ENCODE data around the gene PACSIN1.

The PACSIN1 gene

DNA sequence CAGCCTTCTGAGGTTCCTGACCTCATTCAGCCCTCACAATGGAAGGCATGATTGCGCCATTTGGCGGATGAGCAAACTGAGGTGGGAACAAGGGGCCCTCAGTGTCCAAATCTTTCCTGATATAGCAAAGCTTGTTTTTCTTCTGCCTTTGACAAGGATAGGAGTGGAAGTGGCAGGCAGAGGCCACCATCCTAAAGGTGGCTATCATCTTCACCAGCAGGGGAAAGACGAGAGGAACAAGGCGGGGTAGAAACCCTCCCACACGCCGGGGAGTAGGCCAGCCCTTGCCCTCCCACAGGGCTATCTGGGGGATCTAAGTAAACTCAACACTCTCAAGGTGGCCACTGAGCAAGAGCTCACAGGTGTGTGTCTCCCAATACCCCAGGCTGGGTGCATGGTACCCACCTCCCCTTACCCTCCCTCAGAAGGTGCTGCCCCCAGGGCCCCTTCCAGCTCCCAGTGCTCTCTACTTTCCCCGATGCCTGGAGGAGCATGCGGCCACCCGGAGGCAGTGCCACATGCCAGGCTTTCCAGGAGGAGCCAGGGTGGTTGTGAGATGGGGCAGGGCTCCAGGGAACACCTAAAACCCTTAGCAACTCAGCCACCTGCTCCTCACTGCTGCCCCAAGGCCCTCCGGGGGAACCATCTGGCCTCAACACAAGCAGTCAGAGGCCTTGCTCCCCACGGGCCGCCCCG is 79.0 kb downstream of the PACSIN1 start:
- DNase-seq (ENCODE audit: low spot score) = no peak

DNA sequence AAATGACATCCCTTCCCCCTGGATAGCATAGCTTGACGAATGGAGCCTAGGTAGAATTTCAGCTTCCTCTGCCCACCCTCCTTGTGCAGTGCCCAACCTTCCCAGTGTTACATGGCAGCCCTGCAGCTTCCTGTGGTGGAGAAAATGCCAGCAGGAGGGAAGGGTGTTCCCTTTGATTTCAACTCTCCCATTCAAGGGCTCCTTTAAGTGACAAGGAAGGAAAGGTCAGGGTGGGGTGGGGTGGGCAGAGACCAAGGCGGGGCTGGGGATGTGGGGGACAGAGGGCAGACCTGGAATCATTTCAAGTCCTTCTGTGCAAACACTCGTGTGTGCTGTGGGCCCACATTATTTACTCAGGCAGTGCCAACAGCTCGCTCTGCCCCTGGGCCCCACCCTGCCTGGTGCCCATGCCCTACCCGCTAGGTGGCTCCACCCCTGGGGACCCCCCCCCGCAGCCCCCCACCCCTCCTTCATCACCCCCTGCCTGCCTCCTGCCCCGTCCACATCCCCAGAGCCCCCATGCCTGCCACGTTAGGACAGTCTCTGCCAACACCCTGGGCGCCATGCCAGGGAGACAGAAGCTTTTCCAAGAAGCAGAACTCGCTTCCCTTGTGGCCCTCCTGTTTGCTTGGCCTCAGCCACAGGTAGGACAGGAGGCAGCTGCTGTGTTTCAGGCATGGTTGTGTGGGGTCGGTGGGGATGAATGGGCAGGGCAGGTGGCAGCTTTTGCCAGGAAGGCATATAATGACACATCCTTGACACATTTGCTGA is 80.9 kb downstream of the PACSIN1 start:
- no peak for DNase-seq (ENCODE audit: low spot score)

DNA sequence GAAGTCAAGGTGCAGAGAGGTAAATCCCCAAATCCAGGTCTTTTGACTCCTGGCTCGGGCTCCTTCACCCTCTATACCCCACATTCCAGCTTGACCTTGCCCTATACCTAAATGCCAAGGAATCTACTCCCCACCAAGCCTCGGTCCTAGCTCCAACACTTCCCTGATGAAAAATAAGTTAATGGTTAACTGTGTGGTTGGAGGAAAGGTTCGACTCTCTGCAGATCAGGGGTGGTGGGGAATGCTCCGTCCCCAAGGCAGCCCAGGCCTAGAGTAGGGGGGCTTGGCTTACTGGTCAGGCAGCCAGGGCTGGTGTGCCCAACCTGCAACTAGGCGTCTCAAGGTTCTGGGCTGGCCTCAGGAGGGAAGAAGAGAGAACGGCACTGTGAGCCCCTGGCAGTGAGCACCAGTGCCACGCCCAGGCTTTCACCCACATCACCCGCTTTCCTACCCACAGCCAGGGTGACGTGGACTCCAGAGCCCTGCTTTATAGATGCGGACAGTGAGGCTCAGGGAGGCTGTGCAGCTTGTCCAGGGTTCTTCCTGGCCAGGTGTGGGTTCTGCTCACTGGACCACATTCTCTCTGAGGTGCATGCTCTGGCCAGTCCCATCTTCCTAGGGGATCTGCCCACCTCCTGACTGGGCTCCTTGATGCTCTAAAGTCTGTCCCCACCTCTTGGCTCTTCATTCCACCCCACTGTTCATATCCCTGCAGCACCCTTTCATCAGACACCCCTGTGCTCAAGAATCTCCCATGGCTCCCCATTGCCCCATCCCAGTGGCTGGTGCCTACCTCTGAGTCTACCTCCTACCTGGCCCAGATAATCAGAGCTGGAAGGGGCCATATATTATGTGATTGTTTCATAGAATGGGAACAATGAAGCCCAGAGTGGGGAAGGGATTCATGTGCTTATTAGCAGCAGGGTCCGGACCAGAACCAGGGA is 82.1 kb downstream of the PACSIN1 start:
- DNase-seq (ENCODE audit: low spot score) = no peak

DNA sequence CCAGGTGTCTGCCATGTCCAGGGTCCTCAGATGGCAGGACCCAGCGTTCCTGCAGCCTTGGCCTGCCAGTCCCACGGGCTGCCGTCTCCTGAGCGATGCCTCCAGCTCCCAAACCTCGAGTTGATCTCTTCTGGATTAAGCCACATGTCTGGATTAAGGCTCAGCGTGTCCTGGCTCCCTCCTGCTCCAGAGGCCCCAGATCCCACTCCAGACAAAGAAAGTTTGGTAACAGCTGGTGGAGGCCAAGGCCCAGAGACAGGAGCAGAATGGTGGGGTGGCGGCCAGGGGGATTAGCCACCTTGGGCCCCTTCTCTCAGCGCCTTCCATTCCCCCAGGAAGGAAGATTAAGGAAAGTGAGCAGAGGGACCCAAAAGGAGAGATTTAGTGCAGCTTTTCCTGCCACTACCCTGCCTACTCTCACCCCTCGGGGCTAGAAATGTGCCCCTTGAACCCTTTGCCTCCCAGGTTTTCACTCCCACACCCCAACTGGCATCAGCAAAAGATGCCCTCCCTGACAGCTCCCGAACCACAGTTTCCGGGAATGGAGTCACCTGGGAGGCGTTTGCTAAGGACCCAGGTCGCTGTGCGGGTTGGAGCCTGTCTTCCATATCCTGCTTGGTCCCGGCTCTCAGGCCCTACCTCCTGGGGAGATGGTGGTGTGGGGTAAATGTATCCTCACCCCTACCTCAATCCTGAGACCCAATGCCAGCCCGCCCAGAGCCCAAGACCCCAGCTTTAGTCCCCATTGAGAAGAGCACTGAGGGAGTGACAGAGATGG is 83.3 kb downstream of the PACSIN1 start:
- DNase-seq (ENCODE audit: low spot score) = no peak

DNA sequence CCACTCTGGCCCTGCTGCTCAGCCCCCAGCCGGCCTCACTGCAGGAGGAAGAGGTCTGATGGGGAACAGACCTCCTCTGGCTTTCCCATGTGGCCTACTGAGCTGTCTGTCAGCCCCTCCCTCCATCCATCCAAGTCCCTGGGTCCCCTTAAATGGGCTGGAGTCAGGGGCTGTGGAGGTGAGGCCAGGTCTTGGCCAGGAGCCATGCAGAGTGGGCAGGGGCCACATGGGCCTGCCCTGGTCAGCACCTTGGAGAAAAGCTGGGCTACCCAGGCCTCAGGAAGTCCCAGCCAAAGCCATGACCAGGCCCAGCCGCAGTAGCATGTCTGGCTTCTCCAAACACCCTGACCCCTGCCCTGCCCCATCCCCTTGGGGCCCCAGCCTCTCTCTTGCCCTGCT is 83.9 kb downstream of the PACSIN1 start:
- DNase-seq (ENCODE audit: low spot score) = no peak

GRCh38 chr6:34551720-34552119 is 85.8 kb downstream of the PACSIN1 start:
- no peak for DNase-seq (ENCODE audit: low spot score)

- DNase-seq (ENCODE audit: low spot score) = no peak
Observed at GRCh38 chr6:34552620-34553019, 86.7 kb downstream of the PACSIN1 start.

GRCh38 chr6:34553146-34553545 is 87.3 kb downstream of the PACSIN1 start:
- no peak for DNase-seq (ENCODE audit: low spot score)

DNA sequence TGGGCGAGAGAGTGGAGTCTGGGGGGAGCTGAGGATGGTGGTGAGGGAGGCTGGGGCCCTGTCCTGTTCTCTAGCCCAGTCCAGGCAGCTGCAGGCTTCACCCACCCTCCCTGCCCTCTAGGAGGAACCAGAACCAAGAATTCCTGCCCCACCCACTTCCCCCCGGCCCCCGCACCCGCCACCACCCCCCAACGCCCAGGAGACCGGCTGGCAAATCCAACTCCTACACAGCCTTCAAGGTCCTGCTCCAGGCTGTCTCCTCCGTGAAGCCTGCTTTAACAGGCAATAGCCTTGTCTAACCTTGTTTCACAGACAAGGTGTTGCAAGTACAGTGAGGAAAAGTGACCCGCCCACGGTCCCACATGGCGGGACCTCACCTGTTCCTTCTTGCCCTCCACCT is 87.9 kb downstream of the PACSIN1 start:
- no peak for DNase-seq (ENCODE audit: low spot score)

- DNase-seq (ENCODE audit: low spot score) = no peak
Observed at GRCh38 chr6:34554291-34555006, 88.6 kb downstream of the PACSIN1 start.

- DNase-seq (ENCODE audit: low spot score) = no peak
Observed at GRCh38 chr6:34555007-34555322, 89.1 kb downstream of the PACSIN1 start.

GRCh38 chr6:34555328-34555727 is 89.5 kb downstream of the PACSIN1 start:
- no peak for DNase-seq (ENCODE audit: low spot score)

- DNase-seq (ENCODE audit: low spot score) = no peak
Observed at GRCh38 chr6:34556031-34556471, 90.2 kb downstream of the PACSIN1 start, which contains the start of gene SPDEF. TSS of gene SPDEF (minus strand) at chr6:34556329. CDS start at chr6:34544455, 11,874 bp downstream.

DNA sequence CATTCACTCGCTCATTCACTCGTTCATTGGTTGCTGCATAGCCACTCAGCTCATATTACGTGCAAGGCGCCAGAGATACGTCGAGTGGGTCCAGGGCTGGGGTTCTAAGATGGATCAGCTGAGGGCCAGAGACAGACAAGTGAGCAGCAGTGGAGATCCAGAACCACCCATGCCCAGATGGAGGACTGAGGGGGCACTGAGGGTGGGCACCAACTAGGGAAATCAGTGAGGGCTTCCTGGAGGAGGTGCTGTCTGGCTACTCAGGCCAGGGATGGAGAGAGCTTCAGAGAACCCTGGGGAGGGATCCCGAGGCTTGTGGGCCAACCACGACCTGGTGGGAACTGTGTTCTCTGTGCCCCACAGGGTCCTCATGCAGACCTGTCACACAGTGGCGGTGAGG is 90.6 kb downstream of the PACSIN1 start:
- no peak for DNase-seq (ENCODE audit: low spot score)

DNA sequence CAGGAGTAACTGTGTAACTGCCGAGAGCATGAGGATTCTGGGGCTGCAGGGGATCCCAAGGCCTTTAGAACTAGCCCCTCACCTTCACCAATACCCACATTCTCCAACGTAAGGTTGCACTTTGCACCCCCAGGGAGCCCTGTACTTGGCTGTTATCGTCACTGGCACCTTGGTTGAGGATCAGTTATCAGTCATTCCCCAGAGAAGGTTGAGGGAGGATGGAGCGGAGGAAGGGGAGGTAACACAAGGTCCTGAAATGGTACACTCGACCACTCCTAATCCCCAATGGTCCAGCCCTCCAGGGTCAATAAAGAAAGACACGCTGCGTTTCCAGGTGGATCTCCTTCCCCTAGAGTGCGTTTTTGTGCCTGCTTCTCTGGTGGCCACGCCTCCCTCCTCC is 91.4 kb downstream of the PACSIN1 start:
- no peak for DNase-seq (ENCODE audit: low spot score)

DNA sequence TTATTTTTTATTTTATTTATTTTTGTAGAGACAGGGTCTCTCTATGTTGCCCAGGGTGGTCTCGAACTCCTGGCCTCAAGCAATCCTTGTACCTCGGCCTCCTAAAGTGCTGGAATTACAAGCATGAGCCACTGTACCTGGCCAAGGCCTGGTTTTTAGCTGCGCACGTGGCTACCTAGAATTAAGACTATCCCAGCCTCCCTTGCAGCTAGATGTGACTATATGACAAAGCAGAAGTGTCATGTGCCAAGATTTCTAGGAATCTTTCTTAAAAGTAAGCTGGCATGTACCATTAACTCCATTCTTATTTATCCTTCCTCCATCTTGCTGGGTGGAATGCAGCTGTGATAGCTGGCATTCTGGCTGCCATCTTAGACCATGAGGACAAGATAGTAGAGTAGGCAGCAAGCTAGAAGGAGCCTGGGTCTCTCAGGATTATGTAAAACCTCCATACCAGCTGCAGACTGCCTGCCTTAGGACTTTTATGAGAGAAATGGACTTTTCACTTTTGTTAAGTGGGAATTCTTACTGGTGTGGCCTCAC is 92.4 kb downstream of the PACSIN1 start:
- DNase-seq (ENCODE audit: low spot score) = no peak

- DNase-seq (ENCODE audit: low spot score) = no peak
Observed at GRCh38 chr6:34559651-34560365, 93.9 kb downstream of the PACSIN1 start.

- DNase-seq (ENCODE audit: low spot score) = no peak
Observed at GRCh38 chr6:34560366-34561226, 94.7 kb downstream of the PACSIN1 start.

GRCh38 chr6:34561227-34561530 is 95.3 kb downstream of the PACSIN1 start:
- DNase-seq (ENCODE audit: low spot score) = no peak
